ENCODE results near the gene ZFP3.
"Not testable (repeated sequence)": the region's sequence is repeated elsewhere in the genome, so short reads cannot be mapped to it uniquely, and the experiment has no call there.

ZFP3 gene

GRCh38 chr17:5078106-5079028 is at the start of gene ZFP3:
ZFP3 (plus strand) TSS chr17:5078467; CDS start chr17:5091505, 13,038 bp downstream.
- peak; percentile 81 for DNase-seq

DNA sequence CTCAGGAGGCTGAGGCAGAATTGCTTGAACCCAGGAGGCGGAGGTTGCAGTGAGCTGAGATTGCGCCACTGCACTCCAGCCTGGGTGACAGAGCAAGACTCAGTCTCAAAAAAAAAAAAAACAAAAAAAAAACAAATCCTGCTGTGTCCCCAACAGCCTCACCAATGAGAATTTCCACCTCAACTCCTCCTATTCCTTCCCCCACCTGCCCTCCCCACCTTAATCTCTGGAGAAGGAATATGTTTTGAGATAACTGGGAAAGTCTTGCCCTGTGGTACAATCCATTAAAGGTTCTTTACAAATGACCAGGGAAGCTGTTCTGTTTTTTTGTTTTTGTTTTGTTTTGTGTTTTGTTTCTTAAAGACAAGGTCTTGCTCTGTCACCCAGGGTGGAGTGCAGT is 48.1 kb upstream of the ZFP3 start:
- not testable (repeated sequence) for DNase-seq

DNA sequence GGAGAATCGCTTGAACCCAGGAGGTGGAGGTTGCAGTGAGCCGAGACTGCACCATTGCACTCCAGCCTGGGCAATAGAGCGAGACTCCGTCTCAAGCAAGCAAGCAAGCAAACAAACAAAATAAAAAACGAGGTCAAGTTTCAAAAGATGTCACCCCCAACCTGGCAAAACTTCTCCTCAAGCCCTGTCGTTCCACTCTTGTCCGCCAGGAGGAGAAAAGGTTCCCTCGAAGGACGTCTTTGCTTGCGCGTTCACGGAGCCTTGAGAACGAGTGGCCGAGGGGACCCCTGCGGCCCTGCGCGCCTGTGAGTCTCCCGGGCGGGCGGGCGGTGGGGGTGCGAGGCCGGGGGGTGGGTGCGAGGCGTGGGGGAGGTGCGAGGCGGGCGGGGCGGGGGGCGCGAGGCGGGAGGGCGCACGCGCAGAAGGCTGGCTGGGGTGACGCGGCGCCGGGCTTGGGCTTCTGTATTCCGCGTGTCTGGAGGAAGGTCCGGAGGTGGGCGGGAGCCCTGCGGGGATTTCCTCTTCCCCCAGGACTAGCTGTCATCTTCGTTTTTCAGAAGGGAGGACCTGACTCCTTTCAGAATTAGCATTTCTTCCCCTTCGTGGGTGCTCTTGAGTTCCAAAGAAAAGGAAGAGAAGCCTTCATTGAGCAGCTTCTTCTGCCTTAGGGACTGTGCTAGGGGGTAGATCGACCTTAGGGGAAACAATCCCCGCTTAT is 46.7 kb upstream of the ZFP3 start:
- DNase-seq = peak; percentile 88

DNA sequence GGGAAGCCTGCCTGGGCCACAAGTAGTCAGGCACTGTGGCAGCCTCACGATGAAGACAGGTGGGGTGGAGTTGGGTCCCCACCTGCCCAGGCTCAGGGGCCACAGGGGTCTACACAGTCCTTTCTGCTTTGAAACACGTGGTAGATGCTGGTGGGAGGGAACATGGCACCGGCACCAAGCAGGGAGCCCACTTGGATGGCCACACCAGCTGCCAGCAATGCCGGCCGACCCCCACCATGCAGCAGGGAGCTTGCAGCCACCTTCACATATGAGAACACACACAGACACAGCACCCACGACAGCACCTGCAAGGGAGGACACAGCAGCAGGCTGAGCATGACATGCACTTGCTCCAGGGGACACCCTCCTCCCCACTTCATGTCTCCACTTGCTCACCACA is 45.4 kb upstream of the ZFP3 start:
- DNase-seq = no peak

DNA sequence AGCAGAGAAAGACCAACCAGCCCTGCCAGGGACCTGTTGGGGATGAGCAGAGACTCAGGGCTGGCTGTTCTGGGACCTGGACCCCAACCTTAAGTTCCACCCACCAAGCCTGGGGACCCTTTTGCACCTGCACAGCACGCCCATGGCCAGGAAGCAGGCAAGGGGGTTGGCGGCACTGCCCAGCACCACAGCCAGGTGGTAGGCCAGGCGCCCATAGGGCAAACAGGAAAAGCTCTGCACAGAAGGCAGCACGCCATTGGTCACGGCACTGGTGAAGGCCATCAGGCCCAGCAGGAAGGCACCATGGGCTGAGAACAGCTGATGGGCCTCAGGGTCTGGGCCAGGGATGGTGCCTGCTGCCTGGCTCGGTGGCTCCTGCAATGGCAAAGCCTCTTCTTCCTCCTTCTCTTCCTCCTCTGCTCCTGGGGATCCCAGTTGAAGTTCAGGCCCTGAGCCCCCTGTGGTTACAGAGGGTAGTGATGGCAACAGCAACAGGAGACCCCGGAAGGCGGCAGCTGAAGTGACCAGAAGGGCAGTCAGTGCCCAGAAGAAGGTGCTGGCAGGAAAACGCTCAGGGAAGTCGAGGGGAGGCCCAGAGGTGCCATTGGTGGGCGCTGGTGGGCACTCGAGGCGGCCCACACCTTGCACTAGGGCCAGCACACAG is 44.8 kb upstream of the ZFP3 start:
- DNase-seq = no peak

- no peak for DNase-seq
Observed at GRCh38 chr17:5034063-5034462, 44.2 kb upstream of the ZFP3 start.

DNA sequence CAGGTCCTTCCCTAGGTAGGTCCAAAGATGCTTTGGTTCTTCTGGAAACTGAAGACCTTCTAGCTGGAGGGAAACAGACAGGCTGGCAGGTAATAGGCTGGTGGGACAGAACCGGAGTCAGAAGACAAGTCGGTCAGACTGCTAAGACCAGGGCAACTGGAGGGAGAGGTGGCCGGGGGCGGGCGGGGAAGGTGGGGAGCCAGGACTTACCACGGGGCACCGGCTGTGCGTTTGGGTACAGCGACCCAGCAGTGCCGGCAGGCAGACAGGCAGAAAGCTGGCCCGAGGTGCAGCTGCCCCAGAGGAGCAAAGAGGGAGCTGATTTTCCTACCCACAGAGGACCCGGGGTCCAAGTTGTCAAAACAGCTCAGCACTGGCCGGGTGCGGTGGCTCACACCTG is 43.6 kb upstream of the ZFP3 start:
- DNase-seq = no peak

DNA sequence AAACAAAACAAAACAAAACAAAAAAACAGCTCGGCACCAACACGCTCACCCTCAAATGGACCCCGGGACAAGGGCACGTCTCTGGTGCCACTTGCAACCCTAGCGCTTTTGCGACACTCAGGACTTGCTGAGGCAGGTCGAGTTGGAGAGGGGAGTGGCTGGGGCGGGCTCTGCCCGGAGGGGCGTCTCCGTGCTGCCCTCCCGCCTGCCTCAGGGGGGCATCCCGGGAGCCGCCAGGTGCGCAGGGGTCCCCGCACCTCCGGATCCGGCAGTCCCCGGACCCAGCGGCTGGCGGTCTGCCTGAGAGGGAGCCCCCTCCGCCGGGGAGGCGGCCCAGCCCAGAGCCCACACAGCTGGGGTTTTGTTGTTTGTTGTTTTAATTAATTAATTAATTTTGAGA is 43.0 kb upstream of the ZFP3 start, which contains the start of gene SLC52A1:
Gene SLC52A1 (minus strand): TSS at position 112 of the 400 bp plus-strand sequence. CDS start 820 bp downstream, outside the sequence.
- DNase-seq = no peak

GRCh38 chr17:5042157-5043022 is 35.9 kb upstream of the ZFP3 start:
- DNase-seq = peak; percentile 75

- peak; percentile 20 for DNase-seq
Observed at GRCh38 chr17:5043524-5043923, 34.7 kb upstream of the ZFP3 start.

DNA sequence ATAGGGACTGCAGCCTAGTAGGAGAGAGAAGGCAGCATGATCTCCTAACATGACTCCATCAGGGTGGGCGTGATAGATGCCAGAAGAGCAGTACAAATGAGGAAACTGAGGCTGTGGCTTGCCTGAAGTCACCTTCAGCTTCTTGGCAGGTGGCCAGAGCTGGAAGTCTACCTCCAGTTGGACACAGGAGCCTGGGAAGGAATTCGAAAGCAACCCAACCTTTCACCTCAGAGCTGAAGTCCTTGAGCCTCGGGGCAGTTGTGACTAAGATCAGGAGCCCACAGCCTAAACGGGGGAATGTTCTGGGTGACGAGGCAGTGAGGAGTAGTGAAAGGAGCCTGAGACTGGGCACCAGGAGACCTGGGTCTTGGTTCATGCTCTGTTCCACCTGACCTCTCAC is 33.6 kb upstream of the ZFP3 start:
- DNase-seq = no peak

DNA sequence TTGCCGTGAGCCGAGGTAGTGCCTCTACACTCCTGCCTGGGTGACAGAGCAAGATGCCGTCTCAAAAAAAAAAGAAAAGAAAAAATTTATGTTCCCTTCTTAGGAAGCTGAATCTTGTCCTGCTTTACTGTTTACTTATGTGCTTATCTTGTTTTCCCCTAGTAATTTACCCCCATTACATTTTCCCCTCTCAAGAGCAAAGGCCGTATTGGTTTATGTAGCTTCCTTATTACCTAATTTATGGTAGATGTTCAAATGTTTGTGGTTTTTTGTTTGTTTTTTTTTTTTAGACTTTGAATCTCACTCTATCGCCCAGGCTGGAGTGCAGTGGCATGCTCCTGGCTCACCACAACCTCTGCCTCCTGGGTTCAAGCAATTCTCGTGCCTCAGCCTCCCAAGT is 32.8 kb upstream of the ZFP3 start:
- DNase-seq = peak; percentile 33

DNA sequence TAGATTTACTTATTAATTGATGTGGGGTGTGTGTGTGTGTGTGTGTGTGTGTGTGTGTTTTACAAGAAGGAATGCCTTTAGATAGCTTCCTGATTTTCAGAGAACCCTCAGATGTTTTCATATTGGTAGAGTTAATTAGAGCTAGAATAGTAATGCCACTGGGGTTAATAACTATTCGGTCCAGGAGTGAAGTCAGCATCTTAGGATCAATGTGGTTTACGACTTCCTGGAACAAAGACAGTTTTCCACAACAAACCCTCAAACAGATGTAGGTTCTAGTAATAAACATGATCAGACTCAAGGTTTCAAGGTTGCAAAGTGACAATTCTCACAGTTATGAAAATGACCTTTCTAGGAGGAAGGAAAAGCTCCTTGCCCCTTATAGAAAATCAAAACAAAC is 30.8 kb upstream of the ZFP3 start:
- no peak for DNase-seq

DNA sequence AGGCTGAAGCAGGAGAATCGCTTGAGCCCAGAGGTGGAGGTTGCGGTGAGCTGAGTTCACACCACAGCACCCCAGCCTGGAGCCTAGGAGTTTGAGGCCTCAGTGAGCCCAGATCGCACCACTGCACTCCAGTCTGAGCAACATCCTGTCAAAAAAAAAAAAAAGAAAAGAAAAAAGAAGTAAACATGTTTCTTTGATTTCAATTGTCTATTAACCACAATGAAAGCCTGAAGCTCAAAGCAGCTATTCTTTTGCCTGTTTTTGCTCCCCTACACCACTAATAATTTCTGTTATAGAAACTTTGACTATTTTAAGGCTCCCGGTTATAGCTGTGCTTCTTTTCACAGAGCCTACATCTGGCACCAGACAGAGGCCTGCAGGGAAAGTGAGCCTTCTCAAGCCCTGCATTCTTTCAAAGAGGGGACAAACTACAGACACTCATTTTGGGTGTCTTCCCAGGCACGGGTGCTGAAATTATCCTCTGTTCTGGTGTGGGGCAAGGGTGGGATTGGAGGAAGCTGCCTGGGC is 28.9 kb upstream of the ZFP3 start:
- peak; percentile 88 for DNase-seq

- no peak for DNase-seq
Observed at GRCh38 chr17:5050278-5050677, 28.0 kb upstream of the ZFP3 start.

GRCh38 chr17:5055543-5055942 is 22.7 kb upstream of the ZFP3 start:
- no peak for DNase-seq

GRCh38 chr17:5065227-5065744 is 13.0 kb upstream of the ZFP3 start:
- no peak for DNase-seq

DNA sequence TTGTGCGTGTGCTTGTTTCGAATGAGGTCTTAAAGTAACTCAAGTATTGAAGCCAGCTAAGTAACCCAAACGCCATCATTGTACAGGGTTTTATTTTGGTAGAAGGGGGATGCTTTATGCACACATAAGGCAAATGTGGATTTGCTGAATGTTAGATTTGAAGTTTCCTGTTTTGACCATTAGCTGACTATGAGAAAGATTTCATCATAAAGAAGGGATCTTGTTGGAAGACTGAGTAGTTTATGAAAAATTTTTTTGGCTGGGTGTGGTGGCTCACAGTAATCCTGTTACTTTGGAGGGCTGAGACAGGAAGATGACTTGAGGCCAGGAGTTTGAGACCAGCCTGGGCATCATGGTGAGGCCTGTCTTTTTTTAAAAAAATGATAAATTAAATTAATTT is 10.0 kb upstream of the ZFP3 start:
- no peak for DNase-seq

DNA sequence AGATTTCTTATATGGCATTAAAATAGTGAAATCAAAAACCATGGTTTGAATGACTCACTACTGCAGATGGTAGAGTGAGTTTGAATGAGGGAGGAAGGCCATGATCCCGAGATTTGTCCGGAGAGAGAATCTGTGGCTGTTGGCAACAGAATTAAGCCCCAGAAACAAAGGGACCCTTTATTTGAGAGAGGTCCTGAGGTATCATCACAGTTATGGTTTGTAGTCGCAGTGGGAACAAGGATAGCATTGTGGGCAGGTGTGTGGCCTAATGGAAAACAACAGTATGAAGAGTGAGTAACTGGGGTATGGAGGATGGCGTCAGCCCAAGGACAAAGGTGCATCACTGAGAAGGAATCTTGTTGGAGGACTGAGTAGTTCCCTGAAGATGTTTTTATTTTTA is 8.5 kb upstream of the ZFP3 start:
- DNase-seq = no peak

- DNase-seq = not testable (repeated sequence)
Observed at GRCh38 chr17:5075472-5075871, 2.8 kb upstream of the ZFP3 start.

DNA sequence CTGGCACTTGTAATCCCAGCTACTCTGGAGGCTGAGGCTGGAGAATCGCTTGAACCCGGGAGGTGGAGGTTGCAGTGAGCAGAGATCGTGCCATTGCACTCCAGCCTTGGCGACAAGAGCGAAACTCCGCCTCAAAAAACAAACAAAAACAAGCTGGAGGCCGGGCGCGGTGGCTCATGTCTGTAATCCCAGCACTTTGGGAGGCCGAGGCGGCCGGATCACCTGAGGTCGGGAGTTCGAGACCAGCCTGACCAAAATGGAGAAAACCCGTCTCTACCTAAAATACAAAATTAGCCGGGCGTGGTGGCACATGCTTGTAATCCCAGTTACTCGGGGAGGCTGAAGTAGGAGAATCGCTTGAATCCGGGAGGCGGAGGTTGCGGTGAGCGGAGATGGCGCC is 992 bp upstream of the ZFP3 start:
- not testable (repeated sequence) for DNase-seq

GRCh38 chr17:5077781-5078105 is 524 bp upstream of the ZFP3 start:
- no peak for DNase-seq

All from CD4-positive, alpha-beta T cell treated with Interleukin-17A for 4 hours (primary cell).